ENCODE data around the gene ADRA2B. TPM values are rescaled to one million over a fixed set of nuclear protein-coding genes. Genes with fewer than 3 reads are reported as not detected.
A peak's percentile ranks its signal among the peaks of the same experiment; 100 is the strongest.

Gene ADRA2B
- total RNA-seq (10 to 100 TPM in 1 of 9 donors, 1 to 10 TPM in 7, under 1 TPM in 1; 0.95 to 12.9 (median 3.6) TPM), polyA plus RNA-seq (1 to 10 TPM; 1.2 to 5.5 (median 2.0) TPM)
- long read RNA-seq, donor 1, partial matches to known transcripts: 0 of 2 reads
- long read RNA-seq, donor 1, other reads (novel, unspliced or antisense): 0 of 2 reads
- long read RNA-seq, donor 2, partial matches to known transcripts: 0 of 3 reads
- long read RNA-seq, donor 2, other reads (novel, unspliced or antisense): 0 of 3 reads
- long read RNA-seq, donor 3, partial matches to known transcripts: 0 of 2 reads
- long read RNA-seq, donor 3, other reads (novel, unspliced or antisense): 0 of 2 reads
- long read RNA-seq, donor 4, partial matches to known transcripts: 0 of 1 reads
- long read RNA-seq, donor 4, other reads (novel, unspliced or antisense): 1 of 1 reads
- long read RNA-seq, donor 5, transcript ADRA2B-201 (1 exons, 3,371 nt): major isoform, 20 of 22 reads
- long read RNA-seq, donor 5, partial matches to known transcripts: 0 of 22 reads
- long read RNA-seq, donor 5, other reads (novel, unspliced or antisense): 2 of 22 reads
- long read RNA-seq, donor 6: 0 reads
- long read RNA-seq, donor 7, partial matches to known transcripts: 0 of 2 reads
- long read RNA-seq, donor 7, other reads (novel, unspliced or antisense): 0 of 2 reads
- long read RNA-seq, donor 8, transcript ADRA2B-201 (1 exons, 3,371 nt): major isoform, 7 of 7 reads
- long read RNA-seq, donor 8, partial matches to known transcripts: 0 of 7 reads
- long read RNA-seq, donor 8, other reads (novel, unspliced or antisense): 0 of 7 reads
- long read RNA-seq, donor 9, partial matches to known transcripts: 0 of 3 reads
- long read RNA-seq, donor 9, other reads (novel, unspliced or antisense): 0 of 3 reads
- long read RNA-seq, donor 10, partial matches to known transcripts: 0 of 1 reads
- long read RNA-seq, donor 10, other reads (novel, unspliced or antisense): 0 of 1 reads

DNA sequence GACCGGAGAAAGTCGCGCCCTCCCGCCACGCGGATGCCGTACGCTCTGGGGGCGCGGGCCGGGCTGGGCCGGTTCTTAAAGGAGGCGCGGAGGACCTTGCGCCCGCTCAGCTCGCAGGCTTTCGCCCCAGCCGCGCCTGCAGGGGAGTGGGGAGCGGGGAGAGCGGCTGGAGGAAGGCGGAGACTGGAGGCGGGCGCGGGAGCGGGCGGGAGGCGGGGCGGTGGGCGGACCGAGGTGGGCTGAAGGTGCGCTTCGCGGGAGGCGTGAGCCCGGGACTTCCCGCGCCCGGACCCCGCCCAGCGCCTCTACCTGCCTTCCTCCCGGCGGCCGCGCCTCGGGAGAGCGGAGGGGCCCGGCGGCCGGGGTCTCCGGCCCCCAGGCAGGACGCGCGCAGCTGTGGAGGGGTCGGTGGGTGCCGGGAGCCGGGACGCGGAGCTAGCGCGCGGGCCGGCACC lies at the start of gene ADRA2B:
Gene ADRA2B (minus strand): TSS at position 148 of the 455 bp plus-strand sequence. CDS start 422 bp downstream, outside the sequence.
- peak in 5 of 7 donors; percentile 23 to 53 (median 45) for DNase-seq
- Histone ChIP-seq H3K36me3 (replicated peaks in 1 of 2) (no peaks in the 10 kb centered on the region), H3K4me3 (peak within 1 kb of the TSS in 2 of 4 donors; percentile 17 to 70), H3K27me3 (peaks cover 23% of the 10 kb centered on the region), H3K9me3 (replicated peaks in 1 of 3) (no peaks in the 10 kb centered on the region), H3K27ac (peak within 1 kb of the TSS in 1 of 5 donors; percentile 35), H3K4me1 (replicated peaks in 1 of 2) (peaks cover 0 to 8% of the 10 kb centered on the region in 2 donors)
- 0 to 2% (median 1%) methylated on average over 8 to 61 of the region's 64 CpGs for WGBS, 4 donors
- TF ChIP-seq POLR2A (IDR thresholded peaks at IDR 0.05): no peak
- TF ChIP-seq, protein P1, sequence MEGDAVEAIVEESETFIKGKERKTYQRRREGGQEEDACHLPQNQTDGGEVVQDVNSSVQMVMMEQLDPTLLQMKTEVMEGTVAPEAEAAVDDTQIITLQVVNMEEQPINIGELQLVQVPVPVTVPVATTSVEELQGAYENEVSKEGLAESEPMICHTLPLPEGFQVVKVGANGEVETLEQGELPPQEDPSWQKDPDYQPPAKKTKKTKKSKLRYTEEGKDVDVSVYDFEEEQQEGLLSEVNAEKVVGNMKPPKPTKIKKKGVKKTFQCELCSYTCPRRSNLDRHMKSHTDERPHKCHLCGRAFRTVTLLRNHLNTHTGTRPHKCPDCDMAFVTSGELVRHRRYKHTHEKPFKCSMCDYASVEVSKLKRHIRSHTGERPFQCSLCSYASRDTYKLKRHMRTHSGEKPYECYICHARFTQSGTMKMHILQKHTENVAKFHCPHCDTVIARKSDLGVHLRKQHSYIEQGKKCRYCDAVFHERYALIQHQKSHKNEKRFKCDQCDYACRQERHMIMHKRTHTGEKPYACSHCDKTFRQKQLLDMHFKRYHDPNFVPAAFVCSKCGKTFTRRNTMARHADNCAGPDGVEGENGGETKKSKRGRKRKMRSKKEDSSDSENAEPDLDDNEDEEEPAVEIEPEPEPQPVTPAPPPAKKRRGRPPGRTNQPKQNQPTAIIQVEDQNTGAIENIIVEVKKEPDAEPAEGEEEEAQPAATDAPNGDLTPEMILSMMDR (IDR thresholded peaks at IDR 0.05): no peak
- intact Hi-C loops (cut with DNase I): loop anchor here in 1 of 2 donors (5.0 to 10.0 kb wide), 2 partner anchors 92 to 119 kb away; no protein-coding TSS in a partner anchor

- no peaks in the 10 kb centered on the region for H3K9me3 ChIP-seq (replicated peaks in 1 of 3)
- H3K4me3 ChIP-seq: no peak overlapping the region
- H3K4me1 ChIP-seq (replicated peaks in 1 of 2): no peaks in the 10 kb centered on the region
- H3K36me3 ChIP-seq (replicated peaks in 1 of 2): no peaks in the 10 kb centered on the region
- TF ChIP-seq, protein P1 (IDR thresholded peaks at IDR 0.05): no peak
- no peak for TF ChIP-seq POLR2A (IDR thresholded peaks at IDR 0.05)
- DNase-seq: no peak
- H3K27me3 ChIP-seq: no peaks in the 10 kb centered on the region
- no peak overlapping the region for H3K27ac ChIP-seq
- WGBS, 4 donors: 81 to 86% (median 84%) methylated on average over 16 to 18 of the region's 18 CpGs
- intact Hi-C loops (cut with DNase I): no loop called here
These were observed 48.3 kb upstream of the ADRA2B start for GRCh38 chr2:96164459-96165184.

- intact Hi-C loops (cut with DNase I): no loop called here
- H3K4me1 ChIP-seq (replicated peaks in 1 of 2): no peaks in the 10 kb centered on the region
These were observed 47.5 kb upstream of the ADRA2B start for GRCh38 chr2:96163768-96164429.

More at GRCh38 chr2:96163768-96164429, 47.5 kb upstream of the ADRA2B start:
- Histone ChIP-seq H3K4me3 (no peak overlapping the region), H3K27ac (no peak overlapping the region), H3K36me3 (replicated peaks in 1 of 2) (no peaks in the 10 kb centered on the region), H3K27me3 (no peaks in the 10 kb centered on the region), H3K9me3 (replicated peaks in 1 of 3) (no peaks in the 10 kb centered on the region)
- 66 to 89% (median 74%) methylated on average over 9 to 13 of the region's 13 CpGs for WGBS, 4 donors
- DNase-seq: no peak
- TF ChIP-seq, protein P1 (IDR thresholded peaks at IDR 0.05): no peak
- TF ChIP-seq POLR2A (IDR thresholded peaks at IDR 0.05): no peak
